HG03520 (cell line): Measurements from ENCODE around the gene POPDC2.
A peak's percentile ranks its signal among the peaks of the same experiment; 100 is the strongest.
"Not testable (repeated sequence)": the region's sequence is repeated elsewhere in the genome, so short reads cannot be mapped to it uniquely, and the experiment has no call there.

Source experiments
- ATAC-seq: cut with Tn5 transposase; IDR thresholded peaks from one replicate; pipeline ENCODE4 v1.9.1; 2021; ENCODE audit warnings: mild to moderate bottlenecking, moderate library complexity; ENCODE audit not compliant: unreplicated experiment

The POPDC2 gene

GRCh38 chr3:119620899-119621298 lies 39.5 kb downstream of the POPDC2 start:
- ATAC-seq: no peak

DNA sequence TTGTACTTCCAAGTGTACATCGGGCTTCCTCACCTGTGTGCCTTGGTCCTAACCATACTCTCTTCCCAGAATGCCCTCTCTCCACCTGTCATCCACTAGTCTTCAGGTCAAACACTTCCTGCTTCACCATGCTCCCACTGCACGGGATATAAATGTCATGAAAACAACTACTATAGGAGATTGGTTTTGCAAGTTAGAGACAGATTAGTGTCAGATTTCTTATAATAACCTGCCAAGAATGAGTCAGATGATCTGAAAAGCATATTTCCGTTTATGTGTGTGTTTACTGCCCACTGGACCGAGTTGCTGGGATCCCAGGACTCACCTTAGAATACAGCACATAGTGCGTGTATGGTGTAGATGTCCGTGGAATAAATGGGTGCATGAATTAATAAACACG lies 41.3 kb downstream of the POPDC2 start:
- ATAC-seq: no peak

DNA sequence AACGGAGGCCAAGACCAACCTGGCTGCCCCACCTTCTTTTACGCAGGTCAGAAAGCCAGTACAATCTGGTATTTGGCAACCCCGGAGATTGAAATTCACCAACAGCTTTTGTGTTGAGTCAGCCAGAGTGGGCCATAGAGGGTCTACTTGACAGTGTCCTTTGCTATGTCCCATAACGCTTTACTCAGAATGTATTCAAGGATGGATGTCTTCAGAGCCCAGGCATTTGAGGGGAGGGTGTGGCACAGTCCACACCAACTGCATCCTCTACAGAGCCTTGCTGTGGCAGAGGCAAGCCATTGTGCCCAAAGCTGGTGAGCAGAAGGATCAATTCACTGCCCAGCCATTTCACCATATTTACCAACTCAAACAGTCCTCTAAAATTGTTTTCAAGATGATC lies 44.3 kb downstream of the POPDC2 start:
- ATAC-seq: no peak

DNA sequence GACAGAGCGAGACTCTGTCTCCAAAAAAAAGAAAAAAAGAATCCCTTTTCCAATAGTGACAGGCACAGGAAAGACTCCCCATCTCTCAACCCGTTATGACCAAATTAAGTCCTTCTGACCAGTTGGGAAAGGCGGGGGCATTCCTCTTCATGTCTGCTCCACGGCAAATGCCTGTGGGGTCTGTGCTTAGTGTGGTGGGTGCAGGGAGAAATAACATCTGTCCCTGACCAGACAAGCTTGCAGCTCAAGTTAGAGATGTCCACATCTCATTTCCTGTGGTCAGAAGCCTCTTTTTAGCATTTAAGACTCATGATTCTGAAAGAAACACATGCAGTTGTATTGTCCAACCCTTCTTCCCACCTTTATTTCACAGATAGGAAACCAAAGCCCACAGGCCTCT lies 46.5 kb downstream of the POPDC2 start:
- ATAC-seq: no peak

GRCh38 chr3:119613201-119613600 lies 47.2 kb downstream of the POPDC2 start:
- peak; percentile 53 for ATAC-seq

GRCh38 chr3:119611664-119612063 lies 48.7 kb downstream of the POPDC2 start:
- no peak for ATAC-seq

DNA sequence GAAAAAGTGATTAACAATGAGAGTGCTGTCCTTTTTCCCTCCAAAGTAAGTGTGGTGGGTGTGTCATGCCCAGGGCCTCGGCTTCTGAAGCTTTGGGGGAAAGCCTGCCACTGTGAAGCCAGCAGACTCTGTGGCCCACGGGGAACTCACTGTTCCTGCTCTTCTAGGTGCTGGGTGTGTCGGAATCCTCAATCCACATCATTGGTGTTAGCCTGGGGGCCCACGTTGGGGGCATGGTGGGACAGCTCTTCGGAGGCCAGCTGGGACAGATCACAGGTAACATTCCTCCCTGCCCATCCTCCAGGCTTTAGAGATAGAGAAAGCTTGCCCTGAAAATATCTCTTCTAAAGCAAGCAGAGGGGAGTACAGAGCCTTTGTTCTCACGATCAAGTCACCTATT lies 51.1 kb downstream of the POPDC2 start:
- ATAC-seq: no peak

DNA sequence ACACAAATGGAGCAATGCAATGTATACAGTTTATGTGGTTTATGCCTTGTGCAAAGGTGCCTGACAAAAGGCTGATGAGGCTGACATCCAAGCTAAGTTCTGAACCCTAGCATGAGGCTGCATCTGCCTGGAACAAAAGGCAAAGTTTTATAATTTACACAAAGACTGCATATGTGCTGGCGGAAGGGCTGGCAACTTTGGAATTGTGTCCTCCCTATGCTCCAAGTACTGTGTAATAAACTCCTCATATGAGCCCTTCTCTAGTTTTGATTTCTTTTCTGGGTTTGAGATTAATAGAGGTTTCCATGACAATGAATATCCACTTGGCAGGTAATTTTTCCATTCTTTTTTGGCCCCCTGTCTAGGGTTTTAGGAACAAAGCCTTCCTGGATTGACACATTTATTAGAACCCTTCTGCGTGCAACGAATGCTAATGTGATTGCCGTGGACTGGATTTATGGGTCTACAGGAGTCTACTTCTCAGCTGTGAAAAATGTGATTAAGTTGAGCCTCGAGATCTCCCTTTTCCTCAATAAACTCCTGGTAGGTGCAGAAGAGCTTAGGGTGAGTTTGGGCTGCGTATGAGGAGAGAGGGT lies 51.9 kb downstream of the POPDC2 start:
- no peak for ATAC-seq

- ATAC-seq: no peak
These were observed 55.5 kb downstream of the POPDC2 start for GRCh38 chr3:119604878-119605277.

GRCh38 chr3:119602676-119603075 lies 57.7 kb downstream of the POPDC2 start:
- no peak for ATAC-seq

GRCh38 chr3:119601154-119601553 lies 59.2 kb downstream of the POPDC2 start:
- peak; percentile 20 for ATAC-seq

DNA sequence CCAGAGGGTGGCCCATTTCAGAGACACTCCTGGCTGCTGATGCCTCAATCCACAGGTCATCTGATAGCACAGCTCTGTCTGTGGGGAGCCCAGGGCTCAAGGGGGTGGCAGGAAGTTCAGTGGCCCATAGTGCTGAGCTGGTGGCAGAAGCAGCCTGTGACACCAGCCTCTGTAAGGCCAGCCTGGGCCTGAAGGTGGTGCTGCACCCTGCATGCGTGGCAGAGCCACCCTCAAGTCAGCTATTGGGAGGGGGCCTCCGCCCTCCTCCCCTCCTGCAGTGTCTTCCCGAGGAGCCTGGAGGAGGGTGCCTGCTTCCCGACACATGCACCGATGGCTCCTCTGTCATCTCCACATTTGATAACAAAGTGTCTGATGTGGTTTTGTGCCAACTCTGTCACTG lies 59.7 kb downstream of the POPDC2 start:
- ATAC-seq: peak; percentile 68

GRCh38 chr3:119599558-119600174 lies 60.7 kb downstream of the POPDC2 start:
- no peak for ATAC-seq

DNA sequence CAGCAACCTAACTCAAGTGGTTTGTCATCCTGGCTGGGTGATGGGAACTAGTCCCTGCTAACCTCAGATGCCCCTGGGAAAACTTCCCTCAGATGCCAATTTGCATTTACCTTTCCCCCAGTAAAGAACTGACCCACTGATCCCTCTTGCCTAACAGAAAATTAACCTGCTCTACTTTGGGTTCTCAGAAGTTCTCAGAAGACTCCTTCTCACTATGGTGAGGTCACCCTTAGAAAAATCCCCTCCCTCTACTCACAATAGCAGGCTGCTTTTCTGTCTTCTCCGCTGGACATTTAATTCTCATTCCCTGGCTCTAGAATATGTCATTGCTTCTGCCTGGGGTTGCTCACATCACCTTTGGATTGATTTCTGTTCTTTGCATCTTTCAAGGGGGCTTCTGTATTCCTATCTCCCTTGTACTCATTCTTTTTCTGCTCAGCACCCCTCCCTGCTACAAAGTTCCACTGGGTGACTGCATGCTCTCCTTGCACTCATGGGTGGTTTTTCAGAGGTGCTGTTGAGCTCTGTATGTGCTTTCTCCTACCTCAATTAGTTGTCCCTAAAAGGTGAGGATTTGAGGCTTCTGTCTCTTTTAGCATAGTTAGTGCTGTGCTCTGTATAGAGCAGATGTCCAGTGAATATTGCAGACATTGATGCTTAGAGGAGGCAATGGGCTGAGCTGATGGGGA lies 61.8 kb downstream of the POPDC2 start:
- ATAC-seq: peak; percentile 32

- ATAC-seq: no peak
These were observed 62.7 kb downstream of the POPDC2 start, which contains the start of gene PLA1A for GRCh38 chr3:119597548-119598288. PLA1A (plus strand) TSS chr3:119597885; CDS start chr3:119597914, 29 bp downstream.

- no peak for ATAC-seq
These were observed 64.0 kb downstream of the POPDC2 start for GRCh38 chr3:119596398-119596797.

GRCh38 chr3:119595639-119596334 lies 64.6 kb downstream of the POPDC2 start:
- no peak for ATAC-seq

DNA sequence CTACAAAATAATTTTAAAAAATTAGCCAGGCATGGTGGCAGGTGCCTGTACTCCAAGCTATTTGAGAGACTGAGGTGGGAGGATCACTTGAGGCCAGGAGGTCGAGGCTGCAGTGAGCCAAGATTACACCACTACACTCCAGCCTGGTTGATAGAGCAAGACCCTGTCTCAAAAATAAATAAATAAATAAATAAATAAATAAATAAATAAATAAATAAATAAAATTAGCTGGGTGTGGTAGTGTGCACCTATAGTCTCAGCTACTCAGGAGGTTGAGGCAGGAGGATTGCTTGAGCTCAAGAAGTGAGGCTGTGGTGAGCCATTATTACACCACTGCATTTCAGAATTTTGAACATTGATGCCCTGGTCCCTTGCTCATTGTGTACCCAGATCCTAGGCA lies 65.5 kb downstream of the POPDC2 start:
- ATAC-seq: not testable (repeated sequence)

DNA sequence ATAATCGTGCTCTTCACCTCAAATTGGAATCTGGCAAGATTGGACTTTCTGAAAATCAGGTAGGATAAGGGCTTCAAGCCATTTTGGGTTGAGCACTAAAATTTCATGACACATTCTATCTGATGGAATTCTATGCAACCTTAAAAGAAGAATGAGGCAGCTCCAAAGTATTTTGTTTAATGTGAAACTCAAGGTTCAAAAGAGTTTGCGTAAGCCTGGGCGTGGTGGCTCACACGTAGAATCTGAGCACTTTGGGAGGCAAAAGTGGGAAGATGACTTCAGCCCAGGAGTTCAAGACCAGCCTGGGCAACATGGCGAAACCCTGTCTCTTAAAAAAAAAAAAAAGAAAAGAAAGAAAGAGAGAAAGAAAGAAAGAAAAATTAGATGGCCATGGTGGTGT lies 66.3 kb downstream of the POPDC2 start:
- no peak for ATAC-seq

- ATAC-seq: no peak
These were observed 67.5 kb downstream of the POPDC2 start for GRCh38 chr3:119592861-119593260.
